HG03064 (cell line): ENCODE data around the gene MT1HL1.
"Not testable (repeated sequence)": the region's sequence is repeated elsewhere in the genome, so short reads cannot be mapped to it uniquely, and the experiment has no call there.

ENCODE experiments used
- ATAC-seq: cut with Tn5 transposase; IDR thresholded peaks from one replicate; pipeline ENCODE4 v1.9.1; 2021; ENCODE audit warnings: low read depth; ENCODE audit not compliant: unreplicated experiment

MT1HL1 gene

GRCh38 chr1:236979149-236979900, 24.9 kb downstream of the MT1HL1 start:
- ATAC-seq, result no peak

- no peak for ATAC-seq
Measured at GRCh38 chr1:236978740-236979139, 25.5 kb downstream of the MT1HL1 start.

- ATAC-seq, result no peak
Measured at GRCh38 chr1:236975461-236975860, 28.8 kb downstream of the MT1HL1 start.

GRCh38 chr1:236974025-236974424, 30.2 kb downstream of the MT1HL1 start:
- ATAC-seq, result not testable (repeated sequence)

GRCh38 chr1:236966636-236967035, 37.6 kb downstream of the MT1HL1 start:
- no peak for ATAC-seq

GRCh38 chr1:236963920-236964319, 40.3 kb downstream of the MT1HL1 start:
- ATAC-seq, result no peak

GRCh38 chr1:236959112-236959511, 45.1 kb downstream of the MT1HL1 start:
- no peak for ATAC-seq

GRCh38 chr1:236957235-236957634, 47.0 kb downstream of the MT1HL1 start:
- no peak for ATAC-seq
